Stimulated activated CD4-positive, alpha-beta T cell treated with anti-CD3 and anti-CD28 coated beads, TNF-alpha, amount 100 ng/mL, for 24 hours (primary cell): ENCODE data around the gene SETBP1.

ENCODE experiments used
- DNase-seq, 3 experiments: peaks; one replicate each; pipeline ENCODE4 v3.0.0-alpha.2; 2020; ENCODE audit warnings: low read depth in 3 of 3

SETBP1 gene

DNA sequence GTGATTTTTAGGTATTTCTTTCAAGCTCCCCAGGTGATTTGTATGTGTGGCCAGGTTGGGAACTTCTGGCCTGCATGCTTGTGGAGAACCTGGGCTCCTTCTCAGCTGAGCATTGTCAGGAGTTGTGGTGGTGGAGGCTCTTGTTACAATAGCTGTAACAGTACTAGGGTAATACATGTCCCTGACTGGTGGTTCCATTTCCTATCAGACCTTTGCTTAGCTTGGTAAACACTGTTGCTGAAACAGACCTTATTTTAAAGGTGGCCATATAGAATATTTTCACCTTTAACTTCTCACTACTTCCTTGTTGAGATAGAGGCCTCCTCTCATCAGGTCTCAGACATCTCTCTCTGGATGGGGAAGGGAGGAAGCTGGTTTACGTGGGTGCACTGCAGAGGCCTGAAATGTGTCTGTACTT lies 79.2 kb downstream of the SETBP1 start:
- DNase-seq: no peak

GRCh38 chr18:44761812-44762211 lies 81.1 kb downstream of the SETBP1 start:
- DNase-seq: no peak

GRCh38 chr18:44763327-44763726 lies 82.6 kb downstream of the SETBP1 start:
- no peak for DNase-seq

GRCh38 chr18:44764863-44765262 lies 84.2 kb downstream of the SETBP1 start:
- DNase-seq: no peak

GRCh38 chr18:44765456-44765855 lies 84.8 kb downstream of the SETBP1 start:
- DNase-seq: no peak

DNA sequence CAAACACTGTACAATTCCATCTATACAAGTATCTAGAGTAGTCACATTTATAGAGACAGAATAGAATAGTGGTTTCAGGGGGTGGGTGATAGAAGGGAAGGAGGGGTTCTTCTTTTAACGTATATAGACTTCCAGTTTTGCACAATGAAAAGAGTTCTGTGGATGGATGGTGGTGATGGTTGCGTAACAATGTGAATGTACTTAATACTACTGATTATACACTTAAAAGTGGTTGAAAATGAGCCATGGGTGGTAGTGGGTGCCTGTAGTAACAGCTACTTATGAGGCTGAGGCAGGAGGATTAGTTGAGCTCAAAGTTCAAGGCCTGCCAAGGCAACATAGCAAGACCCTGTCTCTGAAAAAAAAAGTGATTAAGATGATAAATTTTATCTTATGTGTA lies 85.8 kb downstream of the SETBP1 start:
- no peak for DNase-seq

DNA sequence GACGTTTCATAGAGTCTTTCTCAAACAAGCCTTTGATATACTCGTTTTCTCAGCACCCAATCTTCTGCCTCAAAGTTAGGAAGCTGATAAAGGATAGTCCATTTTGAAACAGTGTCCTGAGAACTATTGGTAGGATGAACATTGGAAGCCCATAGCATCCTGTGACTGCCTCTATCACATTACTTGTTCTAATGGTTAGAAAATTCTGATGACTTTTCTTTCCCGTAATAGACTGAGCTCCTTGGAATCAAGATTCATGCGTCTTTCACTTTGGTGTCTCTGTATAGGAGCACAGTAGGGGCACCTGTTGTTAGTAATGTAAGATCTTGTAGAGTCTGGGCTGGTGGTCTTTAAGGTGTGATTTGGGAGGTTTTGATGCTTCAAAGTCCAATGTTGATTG lies 87.1 kb downstream of the SETBP1 start:
- DNase-seq: no peak

- DNase-seq: no peak
Measured at GRCh38 chr18:44770641-44771040, 90.0 kb downstream of the SETBP1 start.

- no peak for DNase-seq
Measured at GRCh38 chr18:44771572-44771955, 90.9 kb downstream of the SETBP1 start.

GRCh38 chr18:44771956-44772917 lies 91.5 kb downstream of the SETBP1 start:
- DNase-seq: no peak

DNA sequence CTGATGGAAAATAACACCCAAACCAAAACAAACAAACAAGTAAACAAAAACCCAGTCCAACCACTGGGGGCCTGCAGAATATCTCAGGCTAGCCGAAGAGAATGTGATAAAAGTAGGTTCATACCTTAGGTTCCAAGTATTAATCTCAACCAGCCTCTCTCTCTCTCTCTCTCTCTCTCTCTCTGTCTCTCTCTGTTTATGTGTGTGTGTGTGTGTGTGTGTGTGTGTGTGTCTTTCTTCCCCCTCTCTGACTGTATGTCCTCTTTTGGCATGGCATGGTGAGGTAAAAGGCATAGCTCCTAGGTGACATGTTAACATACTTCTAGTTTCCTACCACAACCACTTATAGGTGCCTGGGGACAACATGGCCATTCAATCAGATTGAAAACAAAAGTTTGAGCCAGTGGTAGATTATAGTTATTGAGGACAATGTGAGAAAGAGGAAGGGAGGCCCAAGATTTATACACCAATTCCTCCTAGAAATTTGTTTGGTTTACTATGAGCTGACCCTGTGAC lies 93.0 kb downstream of the SETBP1 start:
- no peak for DNase-seq

- DNase-seq: no peak
Measured at GRCh38 chr18:44774191-44774590, 93.5 kb downstream of the SETBP1 start.

DNA sequence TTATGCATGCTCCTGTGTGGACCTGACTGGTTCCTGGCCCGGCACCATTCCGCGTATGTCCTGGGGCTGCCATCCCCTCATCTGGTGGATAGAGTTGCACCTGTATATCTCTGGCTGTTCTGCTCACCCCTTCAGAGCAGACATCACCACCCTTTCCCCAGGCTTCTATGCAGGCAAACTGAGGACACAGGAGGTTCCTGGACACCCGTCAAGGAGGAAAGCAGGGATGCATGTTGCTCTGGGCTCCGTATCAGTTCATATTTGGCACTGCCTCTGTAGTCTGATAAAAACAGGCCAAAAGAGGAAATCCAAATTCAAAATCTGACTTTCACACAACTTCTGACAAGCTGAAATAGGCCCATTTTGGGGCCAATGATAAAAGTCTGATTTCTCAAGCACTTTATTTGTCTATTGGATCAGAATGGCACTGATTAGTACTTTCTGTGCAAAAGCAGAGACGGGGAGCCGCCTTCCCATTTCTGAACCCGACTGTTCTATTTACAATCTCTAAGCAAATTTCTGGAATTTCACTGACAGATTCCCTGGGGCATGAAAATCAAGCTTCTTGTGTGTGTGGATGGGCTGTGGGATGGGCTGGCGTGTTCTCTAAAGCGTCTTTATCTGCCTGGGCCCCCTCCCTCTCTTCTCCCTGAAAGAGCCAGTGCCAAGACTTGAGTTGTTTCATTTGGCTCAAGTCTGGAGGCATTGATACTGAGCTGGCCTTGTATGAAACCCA lies 96.9 kb downstream of the SETBP1 start:
- DNase-seq: no peak

GRCh38 chr18:44778788-44779187 lies 98.1 kb downstream of the SETBP1 start:
- DNase-seq: no peak

DNA sequence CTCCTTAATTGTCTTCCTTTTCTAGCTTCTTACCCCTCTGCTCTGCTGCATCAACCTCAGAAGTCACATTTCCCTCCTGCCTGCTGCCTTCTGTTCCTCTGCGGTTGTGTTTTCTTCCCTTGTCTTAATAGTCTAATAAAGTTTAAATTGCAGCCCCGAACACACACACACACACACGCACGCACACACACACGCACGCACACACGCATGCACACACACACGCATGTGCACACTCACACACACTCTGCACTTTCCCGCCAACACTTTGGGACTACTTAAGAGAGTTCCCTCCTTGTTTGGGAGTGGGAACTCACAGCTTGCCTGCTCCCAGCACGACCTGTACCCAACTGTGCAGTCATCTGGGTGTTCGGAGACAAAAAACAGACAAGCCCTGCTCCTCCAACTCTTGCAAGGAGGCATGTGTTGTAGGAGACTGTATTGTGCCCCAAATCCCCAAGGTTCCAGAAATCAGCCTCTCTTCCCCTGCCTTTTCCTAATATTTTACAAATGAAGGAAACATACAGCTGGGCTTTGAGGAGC lies 99.1 kb downstream of the SETBP1 start:
- no peak for DNase-seq

- DNase-seq: no peak
Measured at GRCh38 chr18:44781886-44782285, 101.2 kb downstream of the SETBP1 start.

- no peak for DNase-seq
Measured at GRCh38 chr18:44782617-44783016, 101.9 kb downstream of the SETBP1 start.

DNA sequence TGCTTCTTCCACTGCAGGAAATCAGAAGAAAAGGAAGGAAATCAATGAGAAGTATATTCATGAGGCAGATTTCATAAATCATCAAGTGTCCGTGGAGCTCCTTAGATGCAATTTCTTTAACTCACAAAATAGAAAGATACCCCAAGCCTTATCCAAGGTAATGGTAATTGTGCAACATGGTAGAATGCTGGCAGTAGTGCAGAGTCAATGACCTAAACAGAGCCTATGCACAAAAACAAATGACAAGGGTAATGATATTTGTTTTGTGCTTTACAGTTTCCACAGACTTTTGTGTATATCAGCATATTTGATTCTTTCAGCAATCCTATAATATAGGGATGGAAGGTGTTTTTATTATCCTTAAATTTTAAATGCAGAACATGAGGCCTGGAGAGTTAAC lies 102.7 kb downstream of the SETBP1 start:
- no peak for DNase-seq

GRCh38 chr18:44786257-44786656 lies 105.6 kb downstream of the SETBP1 start:
- DNase-seq: no peak

DNA sequence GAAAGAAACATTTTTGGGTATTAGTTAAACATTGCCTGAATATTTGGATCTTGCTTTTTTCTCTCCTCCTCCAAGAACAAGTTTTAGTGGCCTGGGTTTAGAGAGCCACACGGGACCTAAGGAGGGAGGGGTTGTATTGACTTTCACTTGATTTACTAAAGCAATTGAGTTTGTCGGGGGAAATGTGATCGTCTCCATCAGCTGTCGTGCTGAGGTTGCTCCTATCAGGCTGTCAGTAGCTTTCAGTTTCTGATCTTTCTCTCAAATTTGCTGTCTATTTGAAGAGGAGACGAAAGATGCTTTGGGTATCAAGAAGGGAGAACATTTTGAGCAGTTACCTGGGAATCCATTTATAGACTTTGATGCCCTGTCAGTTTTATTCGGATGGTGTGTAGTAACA lies 106.0 kb downstream of the SETBP1 start:
- no peak for DNase-seq

- no peak for DNase-seq
Measured at GRCh38 chr18:44788334-44788733, 107.6 kb downstream of the SETBP1 start.

- no peak for DNase-seq
Measured at GRCh38 chr18:44789710-44790109, 109.0 kb downstream of the SETBP1 start.
